ENCODE measurements around the gene PHACTR4. TPM values are rescaled to one million over a fixed set of nuclear protein-coding genes. Genes with fewer than 3 reads are reported as not detected.

PHACTR4 gene
- total RNA-seq, 4 donors from 2014 or later, result 9.0 to 45.2 (median 24.3) TPM

DNA sequence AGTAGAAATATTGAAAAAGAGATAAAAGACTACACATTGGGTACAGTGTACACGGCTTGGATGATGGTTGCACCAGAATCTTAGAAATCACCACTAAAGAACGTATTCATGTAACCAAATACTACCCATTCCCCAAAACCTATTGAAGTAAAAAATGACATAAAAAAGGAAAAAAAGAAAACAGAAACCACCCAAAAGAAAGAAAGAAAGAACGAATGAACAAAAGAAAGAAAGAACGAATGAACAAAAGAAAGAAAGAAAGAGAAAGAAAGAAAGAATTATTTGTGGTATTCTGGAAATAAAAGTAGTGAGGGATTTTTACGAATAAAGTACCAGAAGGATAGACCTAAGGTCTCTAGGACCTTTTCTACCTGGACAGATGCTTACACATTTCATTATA is 42.1 kb downstream of the PHACTR4 start:
- TF ChIP-seq, protein P1, sequence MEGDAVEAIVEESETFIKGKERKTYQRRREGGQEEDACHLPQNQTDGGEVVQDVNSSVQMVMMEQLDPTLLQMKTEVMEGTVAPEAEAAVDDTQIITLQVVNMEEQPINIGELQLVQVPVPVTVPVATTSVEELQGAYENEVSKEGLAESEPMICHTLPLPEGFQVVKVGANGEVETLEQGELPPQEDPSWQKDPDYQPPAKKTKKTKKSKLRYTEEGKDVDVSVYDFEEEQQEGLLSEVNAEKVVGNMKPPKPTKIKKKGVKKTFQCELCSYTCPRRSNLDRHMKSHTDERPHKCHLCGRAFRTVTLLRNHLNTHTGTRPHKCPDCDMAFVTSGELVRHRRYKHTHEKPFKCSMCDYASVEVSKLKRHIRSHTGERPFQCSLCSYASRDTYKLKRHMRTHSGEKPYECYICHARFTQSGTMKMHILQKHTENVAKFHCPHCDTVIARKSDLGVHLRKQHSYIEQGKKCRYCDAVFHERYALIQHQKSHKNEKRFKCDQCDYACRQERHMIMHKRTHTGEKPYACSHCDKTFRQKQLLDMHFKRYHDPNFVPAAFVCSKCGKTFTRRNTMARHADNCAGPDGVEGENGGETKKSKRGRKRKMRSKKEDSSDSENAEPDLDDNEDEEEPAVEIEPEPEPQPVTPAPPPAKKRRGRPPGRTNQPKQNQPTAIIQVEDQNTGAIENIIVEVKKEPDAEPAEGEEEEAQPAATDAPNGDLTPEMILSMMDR (IDR thresholded peaks at IDR 0.05), result no peak
- TF ChIP-seq POLR2A (IDR thresholded peaks at IDR 0.05), result no peak
- intact Hi-C loops (cut with DNase I; ENCODE audit: low total_unique reads), result no loop called here
- Histone ChIP-seq H3K4me3 (no peak overlapping the region), H3K27me3 (no peaks in the 10 kb centered on the region), H3K27ac (no peak overlapping the region), H3K9me3 (no peaks in the 10 kb centered on the region), H3K4me1 (peaks cover under 1 to 14% of the 10 kb centered on the region in 2 donors), H3K36me3 (no peaks in the 10 kb centered on the region)
- no peak for DNase-seq

- intact Hi-C loops (cut with DNase I; ENCODE audit: low total_unique reads), result no loop called here
- no peaks in the 10 kb centered on the region for H3K27me3 ChIP-seq
- TF ChIP-seq, protein P1 (IDR thresholded peaks at IDR 0.05), result no peak
- TF ChIP-seq POLR2A (IDR thresholded peaks at IDR 0.05), result no peak
- peaks cover 4 to 15% of the 10 kb centered on the region in 2 donors for H3K4me1 ChIP-seq
- H3K4me3 ChIP-seq, result no peak overlapping the region
- H3K9me3 ChIP-seq, result no peaks in the 10 kb centered on the region
- DNase-seq, result no peak
- no peak overlapping the region for H3K27ac ChIP-seq
- no peaks in the 10 kb centered on the region for H3K36me3 ChIP-seq
These were observed 43.2 kb downstream of the PHACTR4 start for GRCh38 chr1:28412731-28413130.

DNA sequence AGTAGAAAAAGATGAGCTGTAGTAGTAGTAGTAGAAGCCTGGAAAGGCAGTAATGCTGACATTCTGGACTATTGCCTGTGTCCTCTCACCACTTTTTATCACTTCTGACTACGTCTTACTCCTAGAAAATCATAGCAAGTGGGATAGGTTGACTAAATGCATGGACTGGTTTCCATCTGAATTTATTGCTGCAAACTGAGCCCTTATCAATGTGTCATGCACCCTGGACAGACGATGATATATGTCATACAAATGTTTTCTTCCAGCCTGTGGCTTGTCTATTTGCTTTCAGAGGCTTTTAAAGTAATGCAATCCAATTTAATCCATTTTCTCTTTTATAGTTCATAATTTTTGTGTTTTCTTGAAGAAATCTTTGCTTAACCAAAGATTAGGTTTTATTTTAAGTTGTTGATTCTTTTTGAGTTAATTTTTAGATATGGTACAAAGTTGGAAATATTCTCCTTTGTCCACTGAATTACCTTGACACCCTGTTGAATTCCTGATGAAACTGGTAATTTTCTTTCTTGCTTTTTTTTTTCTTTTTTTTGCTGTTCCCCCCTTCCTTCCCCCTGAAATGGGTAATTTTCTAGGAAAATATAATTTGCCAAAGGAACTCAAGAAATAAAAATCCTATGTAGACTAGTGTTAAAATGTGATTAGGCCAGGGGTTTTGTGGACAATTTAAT is 47.1 kb downstream of the PHACTR4 start:
- Histone ChIP-seq H3K27ac (no peak overlapping the region), H3K9me3 (no peaks in the 10 kb centered on the region), H3K36me3 (no peaks in the 10 kb centered on the region), H3K4me3 (no peak overlapping the region), H3K27me3 (no peaks in the 10 kb centered on the region), H3K4me1 (peaks cover 4 to 15% of the 10 kb centered on the region in 2 donors)
- no peak for TF ChIP-seq POLR2A (IDR thresholded peaks at IDR 0.05)
- TF ChIP-seq, protein P1 (IDR thresholded peaks at IDR 0.05), result no peak
- intact Hi-C loops (cut with DNase I; ENCODE audit: low total_unique reads), result no loop called here
- DNase-seq, result no peak

DNA sequence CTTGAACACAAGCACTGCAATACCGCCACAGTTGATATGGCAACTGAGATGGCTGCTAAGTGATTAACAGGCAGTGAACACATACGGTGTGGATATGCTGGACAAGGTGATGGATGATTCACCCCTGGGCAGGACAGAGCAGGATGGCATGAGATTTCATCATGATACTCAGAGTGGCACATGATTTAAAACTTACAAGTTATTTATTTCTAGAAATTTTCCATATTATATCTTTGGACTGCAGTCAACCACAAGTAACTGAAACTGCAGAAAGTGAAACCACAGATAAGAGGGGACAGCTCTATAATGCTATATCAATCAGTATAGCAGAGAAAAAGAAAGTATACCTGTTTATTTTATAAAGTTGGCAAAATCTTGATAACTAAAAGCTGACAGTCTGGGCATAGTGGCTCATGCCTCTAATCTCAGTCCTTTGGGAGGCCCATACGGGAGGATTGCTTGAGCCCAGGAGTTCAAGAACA is 47.9 kb downstream of the PHACTR4 start:
- Histone ChIP-seq H3K36me3 (no peaks in the 10 kb centered on the region), H3K27ac (no peak overlapping the region), H3K4me3 (no peak overlapping the region), H3K4me1 (peaks cover 4 to 15% of the 10 kb centered on the region in 2 donors), H3K27me3 (no peaks in the 10 kb centered on the region), H3K9me3 (no peaks in the 10 kb centered on the region)
- no peak for DNase-seq
- intact Hi-C loops (cut with DNase I; ENCODE audit: low total_unique reads), result no loop called here
- TF ChIP-seq, protein P1 (IDR thresholded peaks at IDR 0.05), result no peak
- no peak for TF ChIP-seq POLR2A (IDR thresholded peaks at IDR 0.05)

DNA sequence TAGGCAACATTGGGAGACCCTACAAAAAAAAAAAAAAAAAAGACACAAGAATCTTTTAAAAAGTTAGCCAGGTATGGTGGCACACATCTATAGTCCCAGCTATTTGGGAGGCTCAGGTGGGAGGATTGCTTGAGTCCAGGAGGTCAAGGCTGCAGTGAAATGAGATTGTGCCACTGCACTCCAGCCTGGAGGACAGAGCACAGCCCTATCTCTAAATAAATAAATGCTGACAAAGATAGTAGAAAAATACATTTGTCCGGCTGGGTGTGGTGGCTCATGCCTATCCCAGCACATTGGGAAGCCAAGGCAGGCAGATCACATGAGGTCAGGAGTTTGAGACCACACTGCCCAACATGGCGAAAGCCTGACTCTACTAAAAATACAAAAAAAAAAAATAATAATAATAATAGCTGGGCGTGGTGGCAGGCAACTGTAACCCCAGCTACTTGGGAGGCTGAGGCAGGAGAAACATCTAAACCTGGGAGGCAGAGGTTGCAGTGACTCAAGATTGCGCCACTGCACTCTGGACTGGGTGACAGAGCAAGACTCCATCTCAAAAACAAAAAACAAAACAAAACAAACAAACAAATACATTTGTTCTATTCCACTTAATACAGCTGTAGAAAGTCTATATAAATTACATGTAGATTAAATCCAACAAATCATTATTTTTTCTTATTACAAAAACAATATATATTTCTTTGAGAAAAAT is 48.5 kb downstream of the PHACTR4 start:
- H3K4me3 ChIP-seq, result no peak overlapping the region
- no peak overlapping the region for H3K27ac ChIP-seq
- intact Hi-C loops (cut with DNase I; ENCODE audit: low total_unique reads), result no loop called here
- H3K9me3 ChIP-seq, result no peaks in the 10 kb centered on the region
- TF ChIP-seq, protein P1 (IDR thresholded peaks at IDR 0.05), result no peak
- no peak for TF ChIP-seq POLR2A (IDR thresholded peaks at IDR 0.05)
- no peaks in the 10 kb centered on the region for H3K27me3 ChIP-seq
- H3K4me1 ChIP-seq, result peaks cover 4 to 15% of the 10 kb centered on the region in 2 donors
- no peak for DNase-seq
- H3K36me3 ChIP-seq, result no peaks in the 10 kb centered on the region
